Keratinocyte (primary cell): ENCODE data around the gene EPC2. TPM values are rescaled to one million over a fixed set of nuclear protein-coding genes. Genes with fewer than 3 reads are reported as not detected.
"Not testable (repeated sequence)": the region's sequence is repeated elsewhere in the genome, so short reads cannot be mapped to it uniquely, and the experiment has no call there.

Experiments
- DNase-seq: peaks from one replicate; pipeline ENCODE4 v3.0.0-alpha.2; 2011; ENCODE audit warnings: low read depth, missing footprints, low spot score
- FAIRE-seq: peaks from 2 replicates; lab custom pipeline; 2011; peaks lifted over from hg19 to GRCh38; lab: Jason Lieb, UNC
- H2AFZ ChIP-seq: 2 replicates; pipeline ENCODE4 v1.6.0; 2012; ENCODE audit warnings: low read length, control low read depth, inconsistent platforms; ENCODE audit not compliant: control insufficient read depth
- H3K27ac ChIP-seq: 2 replicates; pipeline ENCODE4 v1.5.1; 2011; ENCODE audit warnings: low read length; ENCODE audit not compliant: control insufficient read depth, insufficient read depth
- H3K27me3 ChIP-seq: 3 replicates; pipeline ENCODE4 v1.6.0; 2011; ENCODE audit warnings: low read length; ENCODE audit not compliant: control insufficient read depth, insufficient read depth; ENCODE audit errors: extremely low read depth
- H3K36me3 ChIP-seq, 2 experiments: 2 replicates in 1 of 2; 3 replicates in 1 of 2; pipeline ENCODE4 v1.5.1; 2011; ENCODE audit warnings: low read length in 2 of 2, mild to moderate bottlenecking in 1 of 2; ENCODE audit not compliant: control insufficient read depth in 2 of 2, insufficient read depth in 2 of 2; ENCODE audit errors: extremely low read depth in 1 of 2
- H3K4me1 ChIP-seq: 3 replicates; pipeline ENCODE4 v1.5.1; 2011; ENCODE audit warnings: low read length; ENCODE audit not compliant: control insufficient read depth, insufficient read depth; ENCODE audit errors: extremely low read depth
- H3K4me2 ChIP-seq: 3 replicates; pipeline ENCODE4 v1.6.0; 2011; ENCODE audit warnings: low read depth, low read length; ENCODE audit not compliant: control insufficient read depth, insufficient read depth; ENCODE audit errors: extremely low read depth
- H3K4me3 ChIP-seq, 3 experiments: fragments of 200-600 bp in 1 of 3; sonication (generic) in 1 of 3; 2 replicates in 2 of 3; 3 replicates in 1 of 3; pipeline ENCODE4 v1.5.1; 2011 to 2016; ENCODE audit warnings: low read length in 3 of 3, mild to moderate bottlenecking in 3 of 3, control low read depth in 2 of 3, inconsistent platforms in 1 of 3, low read depth in 1 of 3, mixed read lengths in 1 of 3, mixed run types in 1 of 3, moderate library complexity in 1 of 3; ENCODE audit not compliant: control insufficient read depth in 2 of 3, insufficient read depth in 2 of 3; ENCODE audit errors: extremely low read depth in 1 of 3
- H3K79me2 ChIP-seq: 2 replicates; pipeline ENCODE4 v1.6.0; 2012; ENCODE audit warnings: low read length; ENCODE audit not compliant: control insufficient read depth, insufficient read depth
- H3K9ac ChIP-seq: 3 replicates; pipeline ENCODE4 v1.6.0; 2011; ENCODE audit warnings: low read length; ENCODE audit not compliant: control insufficient read depth, insufficient read depth; ENCODE audit errors: extremely low read depth
- H3K9me1 ChIP-seq: 3 replicates; pipeline ENCODE4 v1.6.0; 2011; ENCODE audit warnings: low read length; ENCODE audit not compliant: control insufficient read depth, insufficient read depth; ENCODE audit errors: extremely low read depth
- H3K9me3 ChIP-seq: 2 replicates; pipeline ENCODE4 v1.5.1; 2012; ENCODE audit warnings: low read depth, low read length; ENCODE audit not compliant: control insufficient read depth
- H4K20me1 ChIP-seq: 3 replicates; pipeline ENCODE4 v1.6.0; 2011; ENCODE audit warnings: low read length; ENCODE audit not compliant: control insufficient read depth, insufficient read depth; ENCODE audit errors: extremely low read depth
- EZH2 ChIP-seq: IDR thresholded peaks from one replicate; pipeline ENCODE4 v1.6.1; 2012; ENCODE audit warnings: inconsistent platforms, mild to moderate bottlenecking, low read length, moderate library complexity
- dilution Hi-C: fragments of 300-500 bp; cut with MboI; formaldehyde crosslinking; loops from one replicate; pipeline ENCODE4 v1.7.0; 2020; ENCODE audit warnings: low sequenced_read_pairs; ENCODE audit not compliant: extremely low pct_ligation_motif_present
- polyA plus RNA-seq, 5 experiments: library from polyadenylated mRNA; depleted of rRNA in 3 of 5; stranded (reverse) in 3 of 5; stranded (forward) in 1 of 5; unstranded in 1 of 5; fragments of >200 nt; gene quantifications; 1 replicate in 1 of 5; 2 replicates in 3 of 5; 3 replicates in 1 of 5; pipeline versions ENCODE4 v1.2.1 to v1.2.3, GENCODE V29; 2011 to 2012; ENCODE audit warnings: missing spikeins in 2 of 5, low read depth in 1 of 5, low replicate concordance in 1 of 5
- TF ChIP-seq, protein P1 (sequence below), 3 experiments: IDR thresholded peaks in 1 of 3; conservative IDR thresholded peaks in 1 of 3; optimal IDR thresholded peaks in 1 of 3; 2 replicates in 2 of 3; 3 replicates in 1 of 3; pipeline versions ENCODE3 to v1.5.1; 2011; ENCODE audit warnings: low read length in 3 of 3, mild to moderate bottlenecking in 3 of 3, moderate library complexity in 2 of 3, control low read depth in 1 of 3, inconsistent platforms in 1 of 3; ENCODE audit not compliant: insufficient read depth in 2 of 3; ENCODE audit errors: extremely low read depth in 1 of 3

EPC2 gene
- polyA plus RNA-seq, 1 donor (not counting 4 experiments of a cell fraction or from before 2014, with no cell fraction given) = 13.1 TPM

DNA sequence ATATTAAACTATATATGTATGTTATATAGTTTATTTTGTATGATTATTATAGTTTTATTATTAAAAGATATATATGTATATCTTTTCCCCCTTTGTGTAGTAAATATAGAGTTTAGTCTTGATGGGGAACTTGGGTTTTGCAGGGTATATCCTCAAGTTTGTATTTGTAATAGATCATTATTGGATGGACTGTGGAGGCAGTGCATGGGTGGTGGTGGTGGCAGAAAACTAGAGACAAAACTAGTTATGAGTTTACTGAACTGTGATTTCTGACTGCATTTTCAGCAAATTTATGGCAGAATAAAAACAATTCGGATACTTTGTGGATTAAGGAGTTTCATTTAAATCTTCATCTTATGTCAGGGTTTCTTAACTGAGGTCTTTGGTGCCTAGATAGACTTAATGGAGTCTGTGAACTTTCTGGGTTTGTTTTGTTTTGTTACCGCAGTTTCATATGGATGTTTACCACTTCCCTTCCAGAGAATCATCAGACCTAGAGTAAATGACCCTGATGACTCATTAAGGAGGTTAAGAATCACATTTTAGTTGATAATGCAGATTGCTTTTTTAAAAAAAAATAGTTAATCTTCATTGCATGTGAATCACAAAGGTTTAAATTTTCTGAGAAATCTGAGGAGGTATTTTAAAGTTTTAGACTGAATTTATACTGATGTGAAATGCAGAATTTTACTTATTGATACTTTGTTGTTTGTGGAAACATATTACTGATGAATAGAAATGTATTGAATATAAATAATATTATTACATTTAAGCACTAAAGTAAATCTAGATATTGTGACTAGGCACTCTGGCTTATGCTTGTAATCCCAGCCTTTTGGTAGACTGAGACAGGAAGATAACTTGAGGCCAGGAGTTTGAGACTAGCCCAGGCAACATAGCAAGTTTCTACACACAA lies 14.5 kb downstream of the EPC2 start:
- TF ChIP-seq, protein P1, sequence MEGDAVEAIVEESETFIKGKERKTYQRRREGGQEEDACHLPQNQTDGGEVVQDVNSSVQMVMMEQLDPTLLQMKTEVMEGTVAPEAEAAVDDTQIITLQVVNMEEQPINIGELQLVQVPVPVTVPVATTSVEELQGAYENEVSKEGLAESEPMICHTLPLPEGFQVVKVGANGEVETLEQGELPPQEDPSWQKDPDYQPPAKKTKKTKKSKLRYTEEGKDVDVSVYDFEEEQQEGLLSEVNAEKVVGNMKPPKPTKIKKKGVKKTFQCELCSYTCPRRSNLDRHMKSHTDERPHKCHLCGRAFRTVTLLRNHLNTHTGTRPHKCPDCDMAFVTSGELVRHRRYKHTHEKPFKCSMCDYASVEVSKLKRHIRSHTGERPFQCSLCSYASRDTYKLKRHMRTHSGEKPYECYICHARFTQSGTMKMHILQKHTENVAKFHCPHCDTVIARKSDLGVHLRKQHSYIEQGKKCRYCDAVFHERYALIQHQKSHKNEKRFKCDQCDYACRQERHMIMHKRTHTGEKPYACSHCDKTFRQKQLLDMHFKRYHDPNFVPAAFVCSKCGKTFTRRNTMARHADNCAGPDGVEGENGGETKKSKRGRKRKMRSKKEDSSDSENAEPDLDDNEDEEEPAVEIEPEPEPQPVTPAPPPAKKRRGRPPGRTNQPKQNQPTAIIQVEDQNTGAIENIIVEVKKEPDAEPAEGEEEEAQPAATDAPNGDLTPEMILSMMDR (optimal IDR thresholded peaks at IDR 0.05 in 1 of 3, IDR thresholded peaks at IDR 0.05 in 1 of 3, conservative IDR thresholded peaks at IDR 0.05 in 1 of 3; ENCODE audit: extremely low read depth in 1 of 3, insufficient read depth in 2 of 3, low read length in 3 of 3) = no peak
- TF ChIP-seq EZH2 = no peak
- H3K27me3 ChIP-seq = no peaks in the 10 kb centered on the region
- peaks cover 0 to 1% of the 10 kb centered on the region in 2 experiments for H3K36me3 ChIP-seq
- peaks cover 8% of the 10 kb centered on the region for H3K4me1 ChIP-seq
- no peaks in the 10 kb centered on the region for H3K9me3 ChIP-seq
- peak overlapping the region; percentile 23 for H3K27ac ChIP-seq
- no peak overlapping the region for H2AFZ ChIP-seq
- dilution Hi-C loops = no loop called here
- no peak overlapping the region for H3K4me3 ChIP-seq
- no peaks in the 10 kb centered on the region for H4K20me1 ChIP-seq
- peaks cover 77% of the 10 kb centered on the region for H3K79me2 ChIP-seq
- no peak overlapping the region for H3K4me2 ChIP-seq
- FAIRE-seq = no peak
- no peaks in the 10 kb centered on the region for H3K9me1 ChIP-seq
- H3K9ac ChIP-seq = no peak overlapping the region
- DNase-seq = no peak

DNA sequence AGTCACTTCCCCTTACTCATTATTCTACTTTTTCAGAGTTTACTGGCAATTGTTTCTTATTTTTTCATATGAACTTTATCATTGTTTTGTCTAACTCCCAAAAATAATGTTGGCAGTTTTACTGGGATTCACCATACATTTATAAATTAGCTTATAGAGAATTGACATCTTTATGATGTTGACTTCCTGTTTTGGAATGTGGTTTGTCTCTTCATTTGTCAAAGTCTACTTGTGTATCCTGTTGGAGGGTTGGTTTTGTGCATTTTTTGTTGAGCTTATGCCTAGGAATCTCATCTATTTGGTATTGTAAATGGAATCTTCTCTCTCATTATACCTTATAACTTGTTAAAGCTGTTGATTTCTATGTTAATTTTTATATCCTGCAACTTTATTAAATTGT lies 16.4 kb downstream of the EPC2 start:
- dilution Hi-C loops = no loop called here
- Histone ChIP-seq H3K27ac (no peak overlapping the region), H3K4me1 (peaks cover 8% of the 10 kb centered on the region), H4K20me1 (no peaks in the 10 kb centered on the region), H2AFZ (no peak overlapping the region), H3K27me3 (no peaks in the 10 kb centered on the region), H3K9me1 (no peaks in the 10 kb centered on the region), H3K4me3 (no peak overlapping the region), H3K9ac (no peak overlapping the region), H3K9me3 (no peaks in the 10 kb centered on the region), H3K36me3 (peaks cover 0 to 1% of the 10 kb centered on the region in 2 experiments), H3K79me2 (peaks cover 76% of the 10 kb centered on the region), H3K4me2 (no peak overlapping the region)
- DNase-seq (no peak), FAIRE-seq (no peak)
- no peak for TF ChIP-seq EZH2
- TF ChIP-seq, protein P1 (optimal IDR thresholded peaks at IDR 0.05 in 1 of 3, IDR thresholded peaks at IDR 0.05 in 1 of 3, conservative IDR thresholded peaks at IDR 0.05 in 1 of 3; ENCODE audit: extremely low read depth in 1 of 3, insufficient read depth in 2 of 3, low read length in 3 of 3) = no peak

DNA sequence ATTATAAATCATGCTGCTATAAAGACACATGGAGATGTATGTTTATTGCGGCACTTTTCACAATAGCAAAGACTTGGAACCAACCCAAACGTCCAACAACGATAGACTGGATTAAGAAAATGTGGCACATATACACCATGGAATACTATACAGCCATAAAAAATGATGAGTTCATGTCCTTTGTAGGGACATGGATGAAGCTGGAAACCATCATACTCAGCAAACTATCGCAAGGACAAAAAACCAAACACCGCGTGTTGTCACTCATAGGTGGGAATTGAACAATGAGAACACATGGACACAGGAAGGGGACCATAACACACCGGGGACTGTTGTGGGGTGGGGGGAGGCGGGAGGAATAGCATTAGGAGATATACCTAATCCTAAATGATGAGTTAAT lies 17.8 kb downstream of the EPC2 start:
- Histone ChIP-seq H3K79me2 (peaks cover 76% of the 10 kb centered on the region), H3K4me1 (peaks cover 10% of the 10 kb centered on the region)
- H4K20me1 ChIP-seq, DNase-seq, H2AFZ ChIP-seq, H3K36me3 ChIP-seq, H3K27me3 ChIP-seq, H3K9me1 ChIP-seq, H3K27ac ChIP-seq, H3K9me3 ChIP-seq, dilution Hi-C loops, H3K9ac ChIP-seq, H3K4me3 ChIP-seq, FAIRE-seq, H3K4me2 ChIP-seq: not testable (repeated sequence)
